NCI-H748 treated with DMSO at 0.1 percent for 48 hours (cell line): ENCODE data around the gene CEP89.
"Not testable (repeated sequence)": the region's sequence is repeated elsewhere in the genome, so short reads cannot be mapped to it uniquely, and the experiment has no call there.

Source experiments
- DNase-seq: peaks from one replicate; lab custom pipeline; 2025; lab: John Stamatoyannopoulos, UW

The CEP89 gene

GRCh38 chr19:32971715-32972540, at the start of gene CEP89, which contains the start of gene FAAP24:
Gene CEP89, minus strand, starts transcription at chr19:32971958. Its CDS starts 84 bp downstream, at chr19:32971874.
Gene FAAP24, plus strand, starts transcription at chr19:32972242. Its CDS starts 955 bp downstream, at chr19:32973197.
- DNase-seq = peak; percentile 99

- DNase-seq = not testable (repeated sequence)
Observed at GRCh38 chr19:33010891-33011290, 39.1 kb upstream of the CEP89 start.

- no peak for DNase-seq
Observed at GRCh38 chr19:33008738-33009137, 37.0 kb upstream of the CEP89 start.

- DNase-seq = peak; percentile 71
Observed at GRCh38 chr19:33005440-33005839, 33.7 kb upstream of the CEP89 start.

- not testable (repeated sequence) for DNase-seq
Observed at GRCh38 chr19:33003424-33004024, 31.8 kb upstream of the CEP89 start.

- DNase-seq = not testable (repeated sequence)
Observed at GRCh38 chr19:33002126-33002865, 30.5 kb upstream of the CEP89 start.

- no peak for DNase-seq
Observed at GRCh38 chr19:33000910-33001309, 29.2 kb upstream of the CEP89 start.

GRCh38 chr19:33000510-33000909, 28.8 kb upstream of the CEP89 start:
- DNase-seq = no peak

- DNase-seq = no peak
Observed at GRCh38 chr19:32998722-32999121, 27.0 kb upstream of the CEP89 start.

GRCh38 chr19:32997716-32998355, 26.1 kb upstream of the CEP89 start:
- no peak for DNase-seq

GRCh38 chr19:32997061-32997464, 25.3 kb upstream of the CEP89 start:
- not testable (repeated sequence) for DNase-seq

GRCh38 chr19:32995966-32996365, 24.2 kb upstream of the CEP89 start:
- not testable (repeated sequence) for DNase-seq

- DNase-seq = no peak
Observed at GRCh38 chr19:32988724-32989123, 17.0 kb upstream of the CEP89 start.

GRCh38 chr19:32988254-32988653, 16.5 kb upstream of the CEP89 start:
- not testable (repeated sequence) for DNase-seq

GRCh38 chr19:32982488-32982887, 10.7 kb upstream of the CEP89 start:
- not testable (repeated sequence) for DNase-seq

GRCh38 chr19:32979807-32980206, 8.0 kb upstream of the CEP89 start:
- DNase-seq = not testable (repeated sequence)

GRCh38 chr19:32977813-32978212, 6.1 kb upstream of the CEP89 start:
- not testable (repeated sequence) for DNase-seq

- DNase-seq = no peak
Observed at GRCh38 chr19:32977280-32977679, 5.5 kb upstream of the CEP89 start.

- DNase-seq = peak; percentile 51
Observed at GRCh38 chr19:32976223-32976805, 4.6 kb upstream of the CEP89 start.

GRCh38 chr19:32971012-32971595, 654 bp downstream of the CEP89 start:
- DNase-seq = no peak

GRCh38 chr19:32969549-32969948, 2.2 kb downstream of the CEP89 start:
- no peak for DNase-seq
